T-cell (primary cell): ENCODE data around the gene GIMAP6. TPM values are rescaled to one million over a fixed set of nuclear protein-coding genes. Genes with fewer than 3 reads are reported as not detected.

ENCODE experiments used
- ATAC-seq, 4 experiments: fragments of 200-7000 bp in 3 of 4; fragments of 150-1000 bp in 1 of 4; cut with Tn5 transposase; replicated peaks in 1 of 4; 1 replicate in 3 of 4; 2 replicates in 1 of 4; pipeline ENCODE4 v1.10.0; 2021; ENCODE audit warnings: moderate library complexity in 3 of 4, mild to moderate bottlenecking in 2 of 4, moderate number of reproducible peaks in 1 of 4
- CTCF ChIA-PET, 2 donors: fragments of 300-600 bp; sonication (Branson Sonifier 250); formaldehyde crosslinking; loops; one replicate each; lab custom pipeline; 2022; ENCODE audit warnings: antibody characterized with exemption in 2 of 2; lab: Charles Lee
- POLR2A ChIA-PET, 2 donors: fragments of 300-600 bp; sonication (Branson Sonifier 250); formaldehyde crosslinking; loops; one replicate each; lab custom pipeline; 2022; ENCODE audit warnings: antibody characterized with exemption in 2 of 2; lab: Charles Lee
- DNase-seq, 35 experiments: peaks; one replicate each; pipeline versions ENCODE4 v3.0.0 to v3.0.0-alpha.2; 2013 to 2023
- H3K27ac ChIP-seq: one replicate; pipeline ENCODE4 v1.5.1; 2013; ENCODE audit warnings: low read length
- H3K27me3 ChIP-seq, 2 experiments: replicated peaks in 1 of 2; 1 replicate in 1 of 2; 2 replicates in 1 of 2; pipeline versions ENCODE4 v1.6.1 to v1.7.0; 2013; ENCODE audit warnings: low read length in 1 of 2, mixed read lengths in 1 of 2; ENCODE audit not compliant: control insufficient read depth in 2 of 2, insufficient read depth in 2 of 2; ENCODE audit errors: extremely low read depth in 1 of 2
- H3K36me3 ChIP-seq, 2 donors: 1 replicate in 1 of 2; 2 replicates in 1 of 2; pipeline versions ENCODE4 v1.6.1 to v1.7.0; 2013; ENCODE audit warnings: low read length in 1 of 2; ENCODE audit not compliant: control insufficient read depth in 2 of 2, insufficient read depth in 1 of 2; ENCODE audit errors: extremely low read depth in 1 of 2
- H3K4me1 ChIP-seq, 2 experiments: 1 replicate in 1 of 2; 2 replicates in 1 of 2; pipeline versions ENCODE4 v1.6.1 to v1.7.0; 2013; ENCODE audit warnings: low read length in 2 of 2, mixed read lengths in 1 of 2; ENCODE audit not compliant: insufficient read depth in 2 of 2, control insufficient read depth in 1 of 2; ENCODE audit errors: extremely low read depth in 1 of 2
- H3K4me3 ChIP-seq, 2 donors: 1 replicate in 1 of 2; 2 replicates in 1 of 2; pipeline versions ENCODE4 v1.5.1 to v1.7.0; 2013; ENCODE audit warnings: mild to moderate bottlenecking in 2 of 2, low read length in 1 of 2, moderate library complexity in 1 of 2; ENCODE audit not compliant: control insufficient read depth in 1 of 2; ENCODE audit errors: extremely low read depth in 1 of 2
- H3K9me3 ChIP-seq: 2 replicates; pipeline ENCODE4 v1.7.0; 2013
- H3K27ac Mint-ChIP-seq, 2 donors: one replicate each; pipeline ENCODE4 v1.8.0; 2020 to 2021; ENCODE audit warnings: mild to moderate bottlenecking in 2 of 2, mixed read lengths in 2 of 2
- H3K27me3 Mint-ChIP-seq, 2 donors: one replicate each; pipeline ENCODE4 v1.8.0; 2021 to 2022; ENCODE audit warnings: mixed read lengths in 2 of 2
- H3K36me3 Mint-ChIP-seq: one replicate; pipeline ENCODE4 v1.8.0; 2021; ENCODE audit warnings: mixed read lengths
- H3K4me1 Mint-ChIP-seq, 3 donors: one replicate each; pipeline ENCODE4 v1.8.0; 2020 to 2022; ENCODE audit warnings: mixed read lengths in 3 of 3, mild to moderate bottlenecking in 1 of 3
- H3K4me3 Mint-ChIP-seq, 3 donors: one replicate each; pipeline ENCODE4 v1.8.0; 2020 to 2022; ENCODE audit warnings: mild to moderate bottlenecking in 3 of 3, mixed read lengths in 3 of 3, moderate library complexity in 3 of 3
- H3K9me3 Mint-ChIP-seq, 3 donors: one replicate each; pipeline ENCODE4 v1.8.0; 2020 to 2022; ENCODE audit warnings: mixed read lengths in 3 of 3
- WGBS: methylation state at CpG from one replicate; pipeline ENCODE4 v1.1.5; 2013; ENCODE audit warnings: missing lambda C conversion rate; ENCODE audit not compliant: insufficient coverage; 5-methylcytosine and 5-hydroxymethylcytosine counted together
- total RNA-seq, 35 experiments: library from RNA in 6 of 35; stranded (reverse) in 6 of 35; fragments of 120-200 nt in 1 of 35; gene quantifications; one replicate each; pipeline versions ENCODE4 v1.2.1 to v1.2.4 and lab custom pipeline; 2013 to 2026

Gene GIMAP6
- total RNA-seq, 5 donors from 2014 or later (not counting 1 experiment from before 2014, with no cell fraction given), result 55.0 to 168 (median 150) TPM

DNA sequence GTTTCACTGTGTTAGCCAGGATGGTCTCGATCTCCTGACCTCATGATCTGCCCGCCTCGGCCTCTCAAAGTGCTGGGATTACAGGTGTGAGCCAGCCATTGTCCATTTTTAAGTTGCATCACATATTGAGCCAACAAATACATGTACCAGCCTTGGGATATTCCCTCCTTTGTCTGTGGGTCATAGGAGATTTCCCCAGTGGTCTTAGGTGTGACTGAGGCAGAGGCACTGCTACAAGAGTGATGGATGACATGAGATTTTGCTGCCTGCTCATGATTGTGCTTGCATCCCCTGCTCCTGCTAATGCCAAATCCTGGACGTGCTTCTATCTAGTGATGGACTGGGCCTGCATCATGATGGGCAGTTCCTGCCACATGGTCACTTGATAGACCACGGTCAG is 10.7 kb upstream of the GIMAP6 start:
- ChIA-PET POLR2A (no interaction called here), CTCF (no interaction called here)
- H3K4me1 Mint-ChIP-seq, result peaks cover 65 to 76% (median 67%) of the 10 kb centered on the region in 3 donors
- no peak overlapping the region for H3K27ac Mint-ChIP-seq
- 77% methylated on average over 2 of the region's 5 CpGs for WGBS
- H3K4me3 ChIP-seq, result no peak overlapping the region
- H3K9me3 ChIP-seq, result peaks cover 7% of the 10 kb centered on the region
- ATAC-seq (no peak), DNase-seq (no peak)
- peaks cover 8 to 10% of the 10 kb centered on the region in 2 experiments for H3K4me1 ChIP-seq
- H3K27me3 ChIP-seq, result no peaks in the 10 kb centered on the region
- H3K27me3 Mint-ChIP-seq, result no peaks in the 10 kb centered on the region
- H3K4me3 Mint-ChIP-seq, result no peak overlapping the region
- peaks cover 11 to 41% (median 18%) of the 10 kb centered on the region in 3 donors for H3K9me3 Mint-ChIP-seq
- no peak overlapping the region for H3K27ac ChIP-seq
- H3K36me3 Mint-ChIP-seq, result peaks cover 45% of the 10 kb centered on the region
- no peaks in the 10 kb centered on the region for H3K36me3 ChIP-seq

DNA sequence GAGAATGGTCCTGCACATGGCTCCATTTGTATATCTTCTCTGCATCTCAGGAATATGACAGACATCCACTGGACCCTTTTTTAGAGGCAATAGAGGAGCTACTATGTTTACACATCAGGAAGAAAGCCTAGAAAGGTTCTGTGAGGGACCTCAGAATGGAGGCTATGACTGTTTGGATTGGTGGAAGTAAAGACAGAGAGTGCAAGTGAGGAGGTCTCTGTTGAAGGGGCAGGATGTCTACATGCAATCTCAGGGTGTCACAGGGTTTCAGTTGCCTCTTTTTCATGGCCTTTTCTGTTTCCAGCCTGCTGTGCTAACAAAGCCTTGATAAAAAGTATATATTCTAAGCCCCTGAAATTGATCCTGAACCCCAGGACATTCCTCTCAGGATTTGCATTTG is 9.7 kb upstream of the GIMAP6 start:
- H3K9me3 Mint-ChIP-seq, result peaks cover 18 to 50% (median 20%) of the 10 kb centered on the region in 3 donors
- CTCF ChIA-PET, result no interaction called here
- H3K9me3 ChIP-seq, result peaks cover 7% of the 10 kb centered on the region
- peak overlapping the region in 1 of 3 donors; percentile 25 for H3K4me3 Mint-ChIP-seq
- ATAC-seq, result no peak
- H3K4me3 ChIP-seq, result no peak overlapping the region
- H3K27ac ChIP-seq, result no peak overlapping the region
- DNase-seq, result no peak
- peaks cover 51% of the 10 kb centered on the region for H3K36me3 Mint-ChIP-seq
- H3K27me3 ChIP-seq, result no peaks in the 10 kb centered on the region
- POLR2A ChIA-PET, result interaction anchor here in 1 of 2 donors (0.9 kb wide), 1 partner anchor 193 kb away, joined by 6 read pairs; no protein-coding TSS in a partner anchor
- peaks cover 68 to 76% (median 68%) of the 10 kb centered on the region in 3 donors for H3K4me1 Mint-ChIP-seq
- H3K27me3 Mint-ChIP-seq, result no peaks in the 10 kb centered on the region
- peak overlapping the region; percentile 46 to 79 for H3K27ac Mint-ChIP-seq
- no peaks in the 10 kb centered on the region for H3K36me3 ChIP-seq
- H3K4me1 ChIP-seq, result peaks cover 2 to 8% of the 10 kb centered on the region in 2 experiments

DNA sequence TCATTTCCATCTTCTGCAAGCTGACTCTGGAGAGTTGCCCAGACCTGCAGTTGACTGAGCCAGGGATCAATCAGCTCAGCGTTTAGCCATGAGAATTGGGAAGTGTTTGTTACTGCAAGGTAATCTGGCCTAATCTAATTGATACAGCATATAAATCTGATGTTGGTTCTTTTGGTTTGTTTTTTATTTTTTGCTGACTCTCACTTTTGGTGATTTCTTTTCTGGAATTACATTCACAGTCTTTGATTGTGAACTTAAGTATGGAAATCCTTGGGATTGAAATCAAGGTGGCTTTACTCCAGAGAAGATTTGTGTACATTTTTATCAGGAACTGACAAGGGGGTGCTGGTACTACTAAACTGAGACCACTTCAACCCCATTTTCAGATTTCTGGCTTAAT is 1.7 kb upstream of the GIMAP6 start:
- peak overlapping the region; percentile 55 to 94 (median 63) for H3K4me3 Mint-ChIP-seq
- ATAC-seq, result no peak
- peaks cover 66% of the 10 kb centered on the region for H3K36me3 Mint-ChIP-seq
- H3K27me3 Mint-ChIP-seq, result no peaks in the 10 kb centered on the region
- H3K9me3 Mint-ChIP-seq, result peaks cover 14 to 29% (median 24%) of the 10 kb centered on the region in 3 donors
- Histone ChIP-seq H3K9me3 (peaks cover 2% of the 10 kb centered on the region), H3K36me3 (peaks cover 6 to 17% of the 10 kb centered on the region in 2 donors), H3K4me1 (peaks cover 26 to 38% of the 10 kb centered on the region in 2 experiments), H3K4me3 (no peak overlapping the region), H3K27ac (peak overlapping the region; percentile 78), H3K27me3 (no peaks in the 10 kb centered on the region)
- ChIA-PET POLR2A (no interaction called here), CTCF (no interaction called here)
- no CpG with 5 or more reads among the region's 1 CpG for WGBS
- peak overlapping the region; percentile 97 to 98 for H3K27ac Mint-ChIP-seq
- H3K4me1 Mint-ChIP-seq, result peaks cover 75 to 88% (median 87%) of the 10 kb centered on the region in 3 donors
- no peak for DNase-seq

DNA sequence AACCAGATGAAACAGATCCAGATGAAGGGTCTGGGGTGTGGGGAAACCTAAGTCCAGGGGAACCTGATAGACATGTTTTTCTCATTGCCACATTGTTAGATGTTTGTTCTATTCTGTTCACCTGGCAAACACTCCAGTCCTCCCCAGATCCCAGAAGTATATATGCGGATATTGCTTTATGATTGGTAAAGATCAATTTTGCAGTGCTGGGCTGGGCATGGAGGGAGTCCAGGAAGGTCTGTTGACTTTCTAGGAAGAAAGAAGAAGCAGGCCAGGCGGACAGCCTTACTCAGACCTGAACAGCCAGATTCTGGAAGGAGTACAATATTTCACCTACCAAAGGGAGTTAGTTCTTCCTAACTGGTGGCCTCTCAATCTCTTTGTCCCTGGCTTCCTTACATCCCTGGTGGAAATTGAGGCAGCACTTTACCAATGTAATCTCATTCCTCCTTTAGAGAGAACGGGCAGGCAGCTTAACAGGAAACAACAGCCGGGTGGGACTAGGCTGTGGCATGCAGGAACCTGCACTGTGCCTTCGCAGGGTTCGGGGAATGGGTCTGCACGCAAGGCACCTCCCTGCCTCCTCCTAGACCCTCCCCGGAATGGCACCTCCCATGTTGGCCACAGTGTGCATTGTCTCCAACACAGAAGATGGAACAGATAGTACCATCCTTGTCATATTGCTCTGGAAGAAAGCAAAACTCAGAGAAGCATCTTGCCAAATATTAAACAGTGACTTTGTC is 930 bp downstream of the GIMAP6 start:
- Mint-ChIP-seq H3K4me1 (peaks cover 79 to 96% (median 88%) of the 10 kb centered on the region in 3 donors), H3K36me3 (peaks cover 68% of the 10 kb centered on the region), H3K9me3 (peaks cover 6 to 13% (median 8%) of the 10 kb centered on the region in 3 donors), H3K27me3 (no peaks in the 10 kb centered on the region), H3K4me3 (peak overlapping the region; percentile 88 to 94 (median 93)), H3K27ac (peak overlapping the region; percentile 97 to 98)
- peaks cover 24 to 43% of the 10 kb centered on the region in 2 donors for H3K36me3 ChIP-seq
- DNase-seq (peak; percentile 9 to 80 (median 43)), ATAC-seq (peak; percentile 82 to 87 (median 85))
- peaks cover 1% of the 10 kb centered on the region for H3K9me3 ChIP-seq
- POLR2A ChIA-PET, result interaction anchor here in 1 of 2 donors (0.6 kb wide), 1 partner anchor 7 kb away, joined by 5 read pairs; no protein-coding TSS in a partner anchor
- H3K27me3 ChIP-seq, result no peaks in the 10 kb centered on the region
- H3K4me3 ChIP-seq, result peak overlapping the region; percentile 66 to 69
- 0% methylated on average over 5 of the region's 8 CpGs for WGBS
- H3K4me1 ChIP-seq, result peaks cover 26 to 64% of the 10 kb centered on the region in 2 experiments
- H3K27ac ChIP-seq, result peak overlapping the region; percentile 63
- CTCF ChIA-PET, result no interaction called here

DNA sequence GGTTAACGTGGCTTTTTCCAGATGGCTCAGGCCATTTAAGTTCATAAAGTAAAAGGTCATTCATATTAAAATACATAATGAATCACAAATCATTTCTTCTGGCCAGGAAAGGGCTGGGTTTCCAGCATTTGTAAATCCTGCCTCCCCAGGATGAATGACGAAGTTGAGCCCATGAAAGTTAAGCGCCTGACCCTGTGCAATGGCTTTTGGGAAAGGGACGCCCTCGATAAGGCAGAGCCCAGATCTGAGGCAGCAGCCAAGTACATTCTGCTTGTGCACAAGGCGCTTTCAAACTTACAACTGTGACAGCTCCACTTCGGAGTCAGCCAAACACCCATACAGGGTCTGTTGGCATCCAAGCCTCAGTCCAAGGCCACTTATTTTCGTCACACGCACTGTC is 2.8 kb downstream of the GIMAP6 start:
- DNase-seq (no peak), ATAC-seq (no peak)
- H3K4me3 Mint-ChIP-seq, result peak overlapping the region; percentile 88 to 94 (median 93)
- H3K9me3 Mint-ChIP-seq, result peaks cover 5 to 20% (median 5%) of the 10 kb centered on the region in 3 donors
- ChIA-PET CTCF (no interaction called here), POLR2A (interaction anchor here (0.6 to 0.7 kb wide), 2 partner anchors 44 to 76 kb away, joined by 7 to 8 read pairs; no protein-coding TSS in a partner anchor)
- H3K4me1 ChIP-seq, result peaks cover 28 to 65% of the 10 kb centered on the region in 2 experiments
- H3K4me1 Mint-ChIP-seq, result peaks cover 78 to 90% (median 86%) of the 10 kb centered on the region in 3 donors
- peak overlapping the region; percentile 97 to 98 for H3K27ac Mint-ChIP-seq
- H3K9me3 ChIP-seq, result no peaks in the 10 kb centered on the region
- 96% methylated on average over 6 of the region's 9 CpGs for WGBS
- peak overlapping the region; percentile 63 for H3K27ac ChIP-seq
- H3K36me3 ChIP-seq, result peaks cover 24 to 50% of the 10 kb centered on the region in 2 donors
- H3K36me3 Mint-ChIP-seq, result peaks cover 74% of the 10 kb centered on the region
- H3K27me3 ChIP-seq, result no peaks in the 10 kb centered on the region
- H3K27me3 Mint-ChIP-seq, result no peaks in the 10 kb centered on the region
- H3K4me3 ChIP-seq, result peak overlapping the region in 1 of 2 donors; percentile 45

DNA sequence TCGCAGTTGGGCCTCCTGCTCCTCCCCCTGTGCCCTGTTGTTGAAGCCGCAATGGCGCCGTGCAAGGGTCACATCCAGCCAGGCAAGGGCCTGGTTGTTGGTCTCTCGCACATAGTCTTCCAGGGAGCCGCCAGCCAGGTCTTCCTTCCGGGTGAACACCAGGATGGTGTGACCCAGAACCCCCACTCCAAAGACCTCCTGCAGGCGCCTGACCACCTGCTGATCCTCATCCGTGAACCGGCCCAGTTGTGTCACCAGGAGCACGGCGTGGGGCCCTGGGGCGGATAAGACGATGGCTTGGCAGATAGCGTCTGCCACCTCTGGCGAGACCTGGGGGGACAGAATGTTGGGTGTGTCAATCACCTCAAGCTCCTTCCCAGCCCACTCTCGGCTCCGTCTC is 4.2 kb downstream of the GIMAP6 start:
- peaks cover 80% of the 10 kb centered on the region for H3K36me3 Mint-ChIP-seq
- peaks cover 5 to 26% (median 8%) of the 10 kb centered on the region in 3 donors for H3K9me3 Mint-ChIP-seq
- CTCF ChIA-PET, result no interaction called here
- 93% methylated on average over 11 of the region's 18 CpGs for WGBS
- POLR2A ChIA-PET, result interaction anchor here in 1 of 2 donors (0.5 kb wide), 1 partner anchor 99 kb away, joined by 3 read pairs; no protein-coding TSS in a partner anchor
- H3K27ac ChIP-seq, result no peak overlapping the region
- peak overlapping the region in 1 of 3 donors; percentile 94 for H3K4me3 Mint-ChIP-seq
- peaks cover 21 to 51% of the 10 kb centered on the region in 2 experiments for H3K4me1 ChIP-seq
- no peak for DNase-seq
- H3K27me3 ChIP-seq, result no peaks in the 10 kb centered on the region
- peak overlapping the region in 1 of 2 donors; percentile 46 for H3K4me3 ChIP-seq
- H3K27me3 Mint-ChIP-seq, result no peaks in the 10 kb centered on the region
- H3K27ac Mint-ChIP-seq, result peak overlapping the region; percentile 79 to 98
- peaks cover 24 to 50% of the 10 kb centered on the region in 2 donors for H3K36me3 ChIP-seq
- H3K4me1 Mint-ChIP-seq, result peaks cover 82 to 87% (median 82%) of the 10 kb centered on the region in 3 donors
- no peak for ATAC-seq
- H3K9me3 ChIP-seq, result no peaks in the 10 kb centered on the region
